ENCODE results near the gene NSD2. TPM values are rescaled to one million over a fixed set of nuclear protein-coding genes. Genes with fewer than 3 reads are reported as not detected.

NSD2 gene
- total and polyA plus RNA-seq, 9 donors = 9.1 to 41.9 (median 20.3) TPM

DNA sequence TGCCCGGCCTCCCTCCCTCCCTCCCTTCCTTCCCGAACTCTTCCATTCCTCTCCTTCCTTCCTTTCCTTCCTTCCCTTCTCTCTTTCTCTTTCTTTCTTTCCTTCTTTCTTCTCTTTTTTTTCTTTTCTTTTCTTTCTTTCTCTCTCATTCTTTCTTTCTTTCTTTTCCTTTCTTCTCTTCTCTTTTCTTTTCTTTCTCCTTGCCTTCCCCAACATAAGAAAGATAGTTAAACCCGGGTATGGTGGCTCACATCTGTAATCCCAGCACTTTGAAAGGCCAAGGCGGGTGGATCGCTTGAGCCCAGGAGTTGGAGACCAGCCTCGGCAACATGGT lies 25.4 kb downstream of the NSD2 start:
- H3K27ac ChIP-seq = no peak overlapping the region
- H3K9me3 ChIP-seq = no peaks in the 10 kb centered on the region
- peaks cover 1% of the 10 kb centered on the region for H3K4me1 ChIP-seq (ENCODE audit: insufficient read depth)
- DNase-seq = no peak
- intact Hi-C loops (cut with DNase I) = loop anchor here (5.0 kb wide), 1 partner anchor 149 kb away; no protein-coding TSS in a partner anchor
- H3K36me3 ChIP-seq = no peaks in the 10 kb centered on the region
- H3K4me3 ChIP-seq = no peak overlapping the region
- WGBS, 3 donors = 90 to 93% (median 92%) methylated on average over 6 of the region's 6 CpGs
- TF ChIP-seq, protein P1, sequence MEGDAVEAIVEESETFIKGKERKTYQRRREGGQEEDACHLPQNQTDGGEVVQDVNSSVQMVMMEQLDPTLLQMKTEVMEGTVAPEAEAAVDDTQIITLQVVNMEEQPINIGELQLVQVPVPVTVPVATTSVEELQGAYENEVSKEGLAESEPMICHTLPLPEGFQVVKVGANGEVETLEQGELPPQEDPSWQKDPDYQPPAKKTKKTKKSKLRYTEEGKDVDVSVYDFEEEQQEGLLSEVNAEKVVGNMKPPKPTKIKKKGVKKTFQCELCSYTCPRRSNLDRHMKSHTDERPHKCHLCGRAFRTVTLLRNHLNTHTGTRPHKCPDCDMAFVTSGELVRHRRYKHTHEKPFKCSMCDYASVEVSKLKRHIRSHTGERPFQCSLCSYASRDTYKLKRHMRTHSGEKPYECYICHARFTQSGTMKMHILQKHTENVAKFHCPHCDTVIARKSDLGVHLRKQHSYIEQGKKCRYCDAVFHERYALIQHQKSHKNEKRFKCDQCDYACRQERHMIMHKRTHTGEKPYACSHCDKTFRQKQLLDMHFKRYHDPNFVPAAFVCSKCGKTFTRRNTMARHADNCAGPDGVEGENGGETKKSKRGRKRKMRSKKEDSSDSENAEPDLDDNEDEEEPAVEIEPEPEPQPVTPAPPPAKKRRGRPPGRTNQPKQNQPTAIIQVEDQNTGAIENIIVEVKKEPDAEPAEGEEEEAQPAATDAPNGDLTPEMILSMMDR (IDR thresholded peaks at IDR 0.05) = no peak
- TF ChIP-seq POLR2A (IDR thresholded peaks at IDR 0.05) (no peak), EP300 (IDR thresholded peaks at IDR 0.05) (no peak)
- no peaks in the 10 kb centered on the region for H3K27me3 ChIP-seq

DNA sequence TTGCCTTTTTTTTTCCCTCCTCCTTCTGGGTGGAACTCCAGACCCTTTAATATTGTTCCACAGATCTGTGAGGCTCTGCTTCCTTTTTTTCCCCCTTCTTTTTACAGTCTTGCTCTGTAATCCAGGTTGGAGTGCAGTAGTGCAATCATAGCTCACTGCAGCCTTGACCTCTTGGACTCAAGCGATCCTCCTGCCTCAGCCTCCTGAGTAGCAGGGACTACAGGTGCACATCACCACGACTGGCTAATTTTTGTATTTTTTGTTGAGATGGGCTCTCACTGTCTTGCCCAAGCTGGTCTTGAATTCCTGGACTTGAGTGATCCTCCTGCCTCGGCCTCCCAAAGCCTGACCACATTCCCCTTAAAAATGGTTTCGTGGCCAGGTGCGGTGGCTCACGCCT lies 26.8 kb downstream of the NSD2 start:
- H3K27ac ChIP-seq = no peak overlapping the region
- H3K27me3 ChIP-seq = no peaks in the 10 kb centered on the region
- TF ChIP-seq EP300 (IDR thresholded peaks at IDR 0.05) (no peak), POLR2A (IDR thresholded peaks at IDR 0.05) (no peak)
- TF ChIP-seq, protein P1 (IDR thresholded peaks at IDR 0.05) = no peak
- H3K36me3 ChIP-seq = no peaks in the 10 kb centered on the region
- no peak for DNase-seq
- intact Hi-C loops (cut with DNase I) = loop anchor here (5.0 kb wide), 1 partner anchor 151 kb away; no protein-coding TSS in a partner anchor
- 91 to 95% (median 94%) methylated on average over 6 of the region's 6 CpGs for WGBS, 3 donors
- H3K9me3 ChIP-seq = no peaks in the 10 kb centered on the region
- H3K4me3 ChIP-seq = no peak overlapping the region
- peaks cover 1% of the 10 kb centered on the region for H3K4me1 ChIP-seq (ENCODE audit: insufficient read depth)

DNA sequence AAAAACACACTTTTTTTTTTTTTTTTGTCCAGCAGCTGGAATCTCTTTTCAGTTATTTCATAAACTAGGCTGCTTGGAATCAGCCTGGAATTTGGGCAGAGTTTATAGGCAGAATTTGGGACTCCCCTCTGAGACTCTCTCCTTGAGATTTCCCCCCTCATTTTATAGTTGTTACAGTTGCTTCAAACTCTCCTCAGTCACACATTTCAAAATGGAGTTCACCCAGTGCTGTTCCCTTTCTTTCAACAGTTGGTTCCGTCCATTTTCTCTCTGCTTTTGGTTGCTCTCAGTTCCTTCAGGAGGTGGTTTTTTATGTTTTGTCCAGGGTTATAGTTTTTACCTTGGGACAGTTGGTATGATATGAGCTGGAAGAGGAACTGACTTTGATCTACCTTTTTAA lies 27.5 kb downstream of the NSD2 start:
- intact Hi-C loops (cut with DNase I) = loop anchor here (5.0 kb wide), 1 partner anchor 151 kb away; no protein-coding TSS in a partner anchor
- no peaks in the 10 kb centered on the region for H3K9me3 ChIP-seq
- no peak overlapping the region for H3K27ac ChIP-seq
- H3K27me3 ChIP-seq = no peaks in the 10 kb centered on the region
- TF ChIP-seq, protein P1 (IDR thresholded peaks at IDR 0.05) = no peak
- TF ChIP-seq EP300 (IDR thresholded peaks at IDR 0.05) (no peak), POLR2A (IDR thresholded peaks at IDR 0.05) (no peak)
- 68 to 90% (median 81%) methylated on average over 1 of the region's 1 CpG for whole genome bisulfite sequencing, 3 donors
- no peak overlapping the region for H3K4me3 ChIP-seq
- no peak for DNase-seq
- no peaks in the 10 kb centered on the region for H3K36me3 ChIP-seq
- peaks cover 1% of the 10 kb centered on the region for H3K4me1 ChIP-seq (ENCODE audit: insufficient read depth)

DNA sequence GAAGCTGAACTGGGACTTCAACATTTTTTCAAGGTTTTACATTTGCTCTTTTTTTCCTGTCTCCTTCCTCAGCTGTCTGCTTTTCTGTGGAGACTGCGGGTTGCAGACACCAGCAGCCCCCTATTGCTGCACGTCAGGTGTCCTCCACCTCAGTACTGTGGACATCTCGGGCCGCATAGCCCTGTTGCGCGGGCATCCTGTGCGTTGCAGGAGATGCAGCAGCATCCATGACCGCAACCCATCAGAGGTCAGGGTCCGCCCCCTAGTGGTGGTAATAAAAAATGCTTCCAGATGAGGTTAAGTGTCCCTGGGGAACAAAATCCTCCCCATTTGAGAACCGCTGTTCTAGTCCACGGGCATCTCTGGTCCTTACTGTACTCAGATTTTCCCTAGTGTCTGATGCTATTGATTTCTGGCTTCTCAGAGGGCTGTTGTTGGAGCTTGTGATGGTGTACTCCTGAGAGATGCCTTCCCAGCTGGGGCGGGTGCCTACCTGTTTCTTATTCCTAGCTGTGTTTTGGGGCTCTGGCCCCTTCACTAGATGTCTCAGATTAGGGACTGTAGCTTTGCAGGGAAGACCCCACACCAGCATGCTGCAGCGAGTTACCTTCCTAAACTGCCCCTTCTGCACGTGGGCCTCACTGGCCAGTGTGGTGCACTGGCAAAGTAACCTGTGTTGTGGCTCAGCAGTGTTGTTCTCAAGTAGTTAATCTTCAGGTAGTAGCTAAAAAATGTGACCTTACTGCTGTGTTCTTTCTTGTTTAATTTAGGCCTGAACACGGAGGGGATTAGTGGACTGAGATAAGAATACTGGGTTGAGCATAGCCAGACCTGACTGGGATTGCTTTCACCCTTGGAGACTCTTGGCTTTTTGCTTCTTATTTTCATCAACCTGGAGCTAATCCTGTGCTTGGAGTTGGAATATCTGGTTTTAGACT lies 28.2 kb downstream of the NSD2 start:
- no peaks in the 10 kb centered on the region for H3K27me3 ChIP-seq
- TF ChIP-seq EP300 (IDR thresholded peaks at IDR 0.05) (no peak), POLR2A (IDR thresholded peaks at IDR 0.05) (no peak)
- TF ChIP-seq, protein P1 (IDR thresholded peaks at IDR 0.05) = peak; percentile 78 to 79 (median 78)
- H3K4me3 ChIP-seq = no peak overlapping the region
- no peaks in the 10 kb centered on the region for H3K36me3 ChIP-seq
- DNase-seq = peak; percentile 50 to 72 (median 65)
- no peak overlapping the region for H3K27ac ChIP-seq
- H3K4me1 ChIP-seq (ENCODE audit: insufficient read depth) = peaks cover 1% of the 10 kb centered on the region
- no peaks in the 10 kb centered on the region for H3K9me3 ChIP-seq
- intact Hi-C loops (cut with DNase I) = loop anchor here (5.0 kb wide), 1 partner anchor 152 kb away; no protein-coding TSS in a partner anchor
- WGBS, 3 donors = 25 to 26% (median 25%) methylated on average over 15 of the region's 15 CpGs

Data from ovary (tissue), 9 donors.